COLO668 (cell line): ENCODE data around the gene SYT9.

Experiments
- DNase-seq: peaks from one replicate; lab custom pipeline; 2025; ENCODE audit not compliant: unreplicated experiment; lab: John Stamatoyannopoulos, UW

The SYT9 gene

GRCh38 chr11:7462706-7463105 is 211.0 kb downstream of the SYT9 start:
- DNase-seq = no peak

DNA sequence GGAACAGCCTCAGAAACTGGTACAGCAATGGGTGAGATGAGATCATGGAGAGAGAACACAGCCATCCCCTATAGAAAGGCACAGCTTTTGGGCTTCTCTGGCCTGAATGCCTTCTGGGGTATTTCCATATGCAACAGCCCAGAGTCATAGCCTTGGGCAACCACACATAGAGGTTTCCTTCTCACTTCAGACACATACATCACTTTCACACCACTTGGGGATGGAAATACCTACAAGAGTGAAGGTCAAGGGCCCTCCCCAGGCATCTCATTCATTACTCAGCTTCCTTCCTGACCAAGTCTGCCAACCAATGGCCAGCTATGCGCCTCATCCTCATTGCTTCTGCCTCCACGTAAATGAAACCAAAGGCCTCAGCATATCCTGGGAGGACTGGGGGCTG is 215.9 kb downstream of the SYT9 start:
- DNase-seq = no peak

DNA sequence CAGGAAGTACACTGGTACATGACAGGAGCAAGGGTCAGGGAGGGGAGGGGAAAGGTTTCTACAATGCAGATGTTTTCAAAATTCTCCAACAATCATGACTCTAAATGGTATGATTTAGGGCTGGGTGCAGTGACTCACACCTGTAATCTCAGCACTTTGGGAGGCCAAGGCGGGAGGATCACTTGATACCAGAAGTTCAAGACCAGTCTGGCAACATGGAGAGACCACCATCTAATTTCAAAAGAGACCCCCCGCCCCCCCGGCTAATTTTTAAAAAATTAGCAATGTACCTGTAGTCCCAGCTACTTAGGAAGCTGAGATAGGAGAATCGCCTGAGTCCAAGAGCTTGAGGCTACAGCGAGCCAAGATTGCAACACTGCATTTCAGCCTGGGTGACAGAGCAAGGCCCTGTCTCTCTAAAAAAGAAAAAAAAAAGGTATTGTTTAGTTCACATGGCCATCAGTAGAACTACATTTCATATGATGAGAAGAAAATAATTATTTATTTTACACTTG is 217.7 kb downstream of the SYT9 start:
- no peak for DNase-seq

DNA sequence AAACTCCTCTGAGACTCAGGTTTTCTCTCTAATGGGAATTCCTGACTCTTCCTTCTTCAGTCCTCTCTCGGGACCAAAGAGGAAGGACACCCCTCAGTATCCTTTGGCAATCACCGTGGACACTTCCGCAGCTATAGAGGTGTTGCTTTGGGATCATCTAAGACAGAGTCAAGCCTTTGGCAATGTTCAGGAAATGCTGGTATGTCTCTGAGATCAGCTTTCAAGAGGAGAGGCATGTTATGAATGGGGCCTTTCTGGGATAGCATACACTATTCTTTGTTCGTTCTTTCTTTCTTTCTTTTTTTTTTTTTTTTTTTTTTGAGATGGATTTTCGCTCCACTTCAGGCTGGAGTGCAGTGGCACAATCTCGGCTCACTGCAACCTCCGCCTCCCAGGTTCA is 219.4 kb downstream of the SYT9 start:
- no peak for DNase-seq

DNA sequence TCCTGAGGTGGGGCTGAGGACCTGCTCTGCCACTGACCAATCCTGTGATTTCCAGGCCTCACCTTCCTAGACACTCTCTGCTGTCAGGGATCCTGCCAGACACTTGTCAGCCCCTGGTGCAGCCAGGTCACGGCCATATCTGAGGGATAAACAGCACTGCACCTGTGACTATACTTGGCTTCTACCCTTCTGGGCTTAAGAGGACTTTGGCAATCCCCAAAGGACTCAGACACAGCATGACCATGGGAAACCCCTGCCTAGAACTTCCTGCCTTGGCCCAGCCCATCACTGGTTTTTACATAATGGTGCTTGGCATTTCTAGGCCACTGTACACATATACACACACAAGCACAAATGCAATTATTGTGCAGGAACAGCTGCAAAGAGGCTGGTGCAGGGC is 222.0 kb downstream of the SYT9 start:
- DNase-seq = no peak

DNA sequence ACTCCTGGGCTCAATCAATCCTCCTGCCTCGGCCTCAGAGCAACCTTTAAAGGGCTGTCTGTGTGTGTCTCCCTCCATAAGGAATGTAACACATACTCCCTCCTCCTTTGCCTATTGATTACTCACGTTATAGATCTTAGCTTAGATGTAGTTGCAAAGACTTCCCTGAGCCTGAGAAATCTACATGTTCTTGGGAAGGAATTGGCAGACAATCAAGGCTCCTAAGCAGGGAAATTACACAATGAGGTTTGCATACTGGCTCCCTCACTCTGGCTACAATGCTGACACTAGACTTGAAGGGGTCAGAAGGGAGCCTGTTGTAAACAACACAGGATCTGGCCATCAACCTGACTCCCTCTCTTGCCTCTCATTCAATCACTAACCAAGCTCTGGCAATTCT is 228.4 kb downstream of the SYT9 start:
- no peak for DNase-seq

DNA sequence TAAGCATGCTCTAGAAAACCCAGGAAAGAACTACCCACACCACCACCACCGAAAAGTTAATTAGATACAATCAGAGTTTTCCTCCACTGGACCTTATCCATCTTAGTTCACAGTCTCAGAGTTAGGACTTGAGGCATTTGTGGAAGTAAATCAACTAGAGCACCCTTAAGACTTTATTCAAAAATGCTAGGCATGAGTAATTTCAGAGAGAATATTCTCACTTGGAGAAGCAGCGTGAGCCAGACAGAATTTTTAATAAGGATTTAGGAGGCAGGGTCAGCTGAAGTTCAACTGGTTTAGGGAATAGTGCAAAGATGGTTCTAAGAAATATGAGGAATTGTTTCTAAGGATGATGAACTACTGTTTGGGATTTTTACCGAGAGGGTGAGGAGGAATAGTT is 232.4 kb downstream of the SYT9 start:
- DNase-seq = no peak

DNA sequence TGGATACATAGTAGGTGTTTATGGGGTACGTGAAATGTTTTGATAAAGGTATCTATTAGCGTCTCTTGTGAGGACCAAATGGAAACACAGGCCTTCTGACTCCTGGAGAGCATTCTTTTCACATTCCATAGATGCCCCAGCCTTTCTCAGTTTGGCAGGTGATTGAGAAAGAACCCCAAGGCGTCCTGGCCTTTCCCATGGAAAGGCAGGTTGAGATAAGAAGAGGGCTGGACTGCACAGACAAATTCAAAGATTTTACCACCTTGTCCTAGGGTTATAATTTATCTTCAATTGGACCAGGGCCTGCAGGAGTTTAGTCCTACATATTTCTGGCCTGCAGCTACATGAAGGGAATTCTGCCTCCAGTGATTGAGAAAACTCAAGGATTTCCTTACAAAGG is 232.9 kb downstream of the SYT9 start:
- DNase-seq = no peak

GRCh38 chr11:7485186-7486097 is 233.7 kb downstream of the SYT9 start, which contains the start of gene OLFML1:
Gene OLFML1, plus strand, starts transcription at chr11:7485506. Its CDS starts 370 bp downstream, at chr11:7485876.
- no peak for DNase-seq

GRCh38 chr11:7486098-7486780 is 234.5 kb downstream of the SYT9 start:
- DNase-seq = no peak

- no peak for DNase-seq
Observed at GRCh38 chr11:7486781-7487140, 235.1 kb downstream of the SYT9 start.

DNA sequence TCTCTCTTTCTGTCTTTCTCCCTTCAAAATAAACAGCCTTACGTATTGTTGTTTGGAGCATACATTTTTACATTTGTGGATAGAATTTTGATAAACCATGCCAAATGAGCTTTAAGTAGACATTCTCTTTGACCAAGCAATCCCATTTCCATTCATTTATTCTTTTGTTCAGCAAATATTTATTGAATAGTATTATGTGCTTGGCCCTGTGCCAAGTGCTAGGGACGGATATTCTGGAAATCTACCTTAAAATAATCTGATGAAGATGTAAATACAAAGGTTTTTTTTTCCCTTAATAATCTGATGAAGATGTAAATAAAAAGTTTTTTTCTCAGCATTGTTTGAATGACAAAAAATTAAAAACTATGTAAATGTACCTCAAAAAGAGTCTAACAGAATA is 235.7 kb downstream of the SYT9 start:
- no peak for DNase-seq

- DNase-seq = no peak
Observed at GRCh38 chr11:7488681-7489080, 237.0 kb downstream of the SYT9 start.

- DNase-seq = no peak
Observed at GRCh38 chr11:7489376-7489775, 237.7 kb downstream of the SYT9 start.

- DNase-seq = no peak
Observed at GRCh38 chr11:7490054-7490453, 238.3 kb downstream of the SYT9 start.

DNA sequence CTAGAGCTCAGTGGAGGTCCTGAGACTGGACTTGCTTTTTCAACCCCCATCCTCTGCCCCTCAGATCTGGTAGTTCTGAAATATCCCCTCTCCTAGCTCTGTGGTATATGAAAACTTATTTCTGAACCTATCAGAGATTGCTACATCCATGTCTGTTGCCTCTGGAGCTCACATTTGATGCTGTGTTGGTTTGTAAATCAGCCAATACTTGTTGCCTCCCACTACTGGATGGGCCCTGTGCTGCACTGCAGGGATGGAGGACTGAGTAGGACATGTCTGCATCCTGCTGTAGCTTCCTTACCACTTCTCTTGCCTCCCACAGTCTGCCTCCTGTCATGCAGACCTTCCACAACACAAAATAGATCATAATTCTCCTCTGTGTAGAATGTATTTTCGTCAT is 238.8 kb downstream of the SYT9 start:
- DNase-seq = no peak

DNA sequence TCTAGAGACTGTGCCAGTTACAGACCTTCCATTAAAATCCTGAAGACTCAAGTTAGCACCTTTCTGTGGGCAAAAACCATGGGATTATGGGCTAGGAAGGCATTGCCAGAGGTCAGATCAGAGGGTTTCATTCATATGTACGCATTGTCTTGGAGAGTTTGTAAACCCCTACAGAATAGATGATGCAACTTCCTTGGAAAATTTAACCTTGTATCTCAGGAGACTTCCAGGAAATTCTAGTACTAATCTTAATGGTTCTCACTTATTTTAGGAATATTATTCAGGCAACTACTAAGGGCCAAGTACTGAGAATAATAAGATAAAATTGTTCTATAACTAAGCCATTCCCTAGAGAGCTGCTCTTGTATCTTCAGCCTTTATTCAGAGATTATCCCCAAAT is 240.5 kb downstream of the SYT9 start:
- DNase-seq = no peak

GRCh38 chr11:7493670-7494069 is 242.0 kb downstream of the SYT9 start:
- no peak for DNase-seq

DNA sequence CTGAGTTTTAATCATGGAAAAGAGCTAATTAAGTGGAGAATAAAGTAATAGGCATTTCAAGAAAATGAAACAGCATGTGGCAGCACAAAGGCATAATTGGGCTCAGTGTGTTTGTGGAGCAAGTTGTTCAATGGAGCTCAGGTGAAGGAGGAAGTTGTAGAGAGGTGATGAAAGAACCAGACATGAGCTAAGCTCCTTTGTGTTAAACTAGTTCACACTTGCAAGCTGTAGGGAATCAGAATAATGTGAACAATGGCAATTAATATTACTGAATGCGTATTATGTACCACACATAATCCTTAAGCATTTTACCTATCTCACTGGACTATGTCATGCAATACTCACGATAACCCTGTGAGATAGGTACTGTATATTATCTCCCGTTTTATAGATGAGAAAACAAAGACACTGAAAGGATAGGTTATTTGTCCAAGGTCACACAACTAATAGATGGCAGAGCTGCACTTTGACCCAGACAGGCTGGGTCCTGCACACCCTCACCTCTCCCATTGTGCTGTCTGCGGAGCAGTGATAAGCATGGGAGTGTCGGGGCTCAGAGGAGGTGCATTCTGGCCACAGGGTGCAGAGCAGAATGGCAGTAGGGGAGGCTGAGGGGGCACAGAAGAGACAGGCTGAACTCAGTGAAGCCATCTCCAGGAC is 242.5 kb downstream of the SYT9 start:
- DNase-seq = no peak

- no peak for DNase-seq
Observed at GRCh38 chr11:7495882-7496551, 244.3 kb downstream of the SYT9 start.

- no peak for DNase-seq
Observed at GRCh38 chr11:7498193-7498592, 246.5 kb downstream of the SYT9 start.
